T47D (cell line): ENCODE results near the gene PLOD1.
A peak's percentile ranks its signal among the peaks of the same experiment; 100 is the strongest.
"Not testable (repeated sequence)": the region's sequence is repeated elsewhere in the genome, so short reads cannot be mapped to it uniquely, and the experiment has no call there.

Experiments used
- DNase-seq, 2 experiments: peaks; one replicate each; pipeline versions ENCODE4 v3.0.0 to v3.0.0-alpha.2; 2011 to 2012; ENCODE audit warnings: low read depth in 1 of 2, low spot score in 1 of 2
- JUND ChIP-seq: IDR thresholded peaks from 2 replicates; pipeline ENCODE4 v1.6.1; 2012; ENCODE audit warnings: low read depth
- in situ Hi-C: cut with HindIII; loops from 2 replicates; pipeline ENCODE4 v1.10.0; 2016; ENCODE audit warnings: low sequenced_read_pairs, low pct_unique_long_range_greater_than_20kb

PLOD1 gene

GRCh38 chr1:11920239-11920903 is 14.1 kb upstream of the PLOD1 start:
- DNase-seq, result no peak

GRCh38 chr1:11921022-11921421 is 13.5 kb upstream of the PLOD1 start:
- in situ Hi-C loops, result no loop called here
- DNase-seq, result no peak
- no peak for TF ChIP-seq JUND

More at GRCh38 chr1:11920239-11920903, 14.1 kb upstream of the PLOD1 start:
- in situ Hi-C loops, result no loop called here
- no peak for TF ChIP-seq JUND

DNA sequence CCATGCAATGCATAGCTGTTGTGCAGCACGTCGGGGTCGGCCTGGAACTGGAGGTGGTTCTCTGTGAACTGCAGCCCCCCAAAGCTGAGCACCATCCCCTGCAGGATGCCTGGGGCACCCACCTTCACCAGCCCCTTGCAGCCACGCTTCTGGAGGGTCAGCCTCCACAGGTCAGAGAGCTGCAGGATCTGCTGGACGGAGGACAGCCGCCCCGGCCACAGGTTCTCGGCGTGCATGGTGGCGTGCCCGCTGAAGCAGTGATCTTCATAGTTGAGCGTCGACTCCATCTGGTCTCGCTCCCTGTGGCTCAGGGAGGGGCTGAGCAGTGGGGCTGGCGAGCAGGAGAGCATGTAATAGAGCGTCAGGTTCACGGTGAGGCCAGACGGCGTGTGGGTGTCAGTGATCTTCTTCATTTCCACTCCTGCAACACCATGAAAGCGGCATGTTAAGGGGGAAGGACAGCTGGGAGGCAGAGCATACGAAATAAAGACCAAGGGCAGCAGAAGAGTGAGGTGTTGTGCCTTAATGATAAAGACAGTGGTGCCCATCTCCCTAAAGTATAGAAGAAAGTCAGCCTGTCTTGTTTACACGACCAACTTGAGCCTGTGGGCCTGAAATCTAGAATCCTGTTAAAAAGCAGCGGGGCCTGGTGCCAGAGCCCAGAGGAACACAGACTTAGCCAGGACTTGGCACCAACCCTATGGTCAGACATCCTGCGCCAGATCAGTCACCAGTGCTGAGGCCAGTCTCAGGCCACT is 11.3 kb upstream of the PLOD1 start:
- no peak for DNase-seq
- no peak for TF ChIP-seq JUND
- in situ Hi-C loops, result no loop called here

GRCh38 chr1:11923827-11924113 is 10.7 kb upstream of the PLOD1 start:
- no peak for TF ChIP-seq JUND
- in situ Hi-C loops, result no loop called here
- no peak for DNase-seq

- in situ Hi-C loops, result no loop called here
- no peak for DNase-seq
- no peak for TF ChIP-seq JUND
These were observed 10.0 kb upstream of the PLOD1 start for GRCh38 chr1:11924334-11925195.

DNA sequence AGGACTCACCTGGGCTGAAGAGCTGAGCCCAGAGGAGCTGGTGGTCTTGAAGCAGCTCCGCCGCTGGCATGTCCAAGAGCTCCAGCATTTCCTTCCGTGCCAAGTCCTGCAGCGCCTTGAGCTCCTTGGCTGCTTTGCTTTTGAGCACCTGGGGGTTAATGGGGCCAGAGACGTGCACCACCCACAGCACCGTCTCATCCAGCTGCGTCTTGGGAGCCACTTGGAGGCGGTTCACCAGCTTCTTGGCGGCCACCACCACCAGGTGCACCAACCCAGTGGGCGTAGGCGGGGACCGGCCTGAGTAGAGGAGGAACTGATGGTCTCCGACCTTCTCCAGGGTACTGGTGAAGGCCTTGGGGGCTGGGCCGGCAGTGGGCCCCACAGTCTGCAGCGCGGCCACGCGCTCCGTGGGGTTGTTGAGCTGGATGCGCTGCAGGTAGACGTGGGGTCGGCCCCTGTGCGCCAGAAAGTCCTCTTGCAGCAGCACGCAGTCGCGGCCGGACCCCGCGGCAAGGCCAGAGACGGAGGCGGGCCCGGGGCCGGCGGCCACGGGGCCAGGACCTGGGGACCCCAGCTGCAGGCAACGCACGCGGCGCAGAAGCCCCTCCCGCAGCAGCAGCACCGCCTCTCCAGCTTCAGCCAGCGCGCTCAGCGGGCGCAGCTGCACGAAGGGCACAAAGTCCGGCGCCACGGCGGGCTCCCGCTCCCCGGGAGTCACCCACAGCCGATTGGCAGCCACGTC is 9.2 kb upstream of the PLOD1 start:
- DNase-seq, in situ Hi-C loops: not testable (repeated sequence)

- no peak for DNase-seq
- TF ChIP-seq JUND, result no peak
- in situ Hi-C loops, result no loop called here
These were observed 8.6 kb upstream of the PLOD1 start for GRCh38 chr1:11925938-11926292.

DNA sequence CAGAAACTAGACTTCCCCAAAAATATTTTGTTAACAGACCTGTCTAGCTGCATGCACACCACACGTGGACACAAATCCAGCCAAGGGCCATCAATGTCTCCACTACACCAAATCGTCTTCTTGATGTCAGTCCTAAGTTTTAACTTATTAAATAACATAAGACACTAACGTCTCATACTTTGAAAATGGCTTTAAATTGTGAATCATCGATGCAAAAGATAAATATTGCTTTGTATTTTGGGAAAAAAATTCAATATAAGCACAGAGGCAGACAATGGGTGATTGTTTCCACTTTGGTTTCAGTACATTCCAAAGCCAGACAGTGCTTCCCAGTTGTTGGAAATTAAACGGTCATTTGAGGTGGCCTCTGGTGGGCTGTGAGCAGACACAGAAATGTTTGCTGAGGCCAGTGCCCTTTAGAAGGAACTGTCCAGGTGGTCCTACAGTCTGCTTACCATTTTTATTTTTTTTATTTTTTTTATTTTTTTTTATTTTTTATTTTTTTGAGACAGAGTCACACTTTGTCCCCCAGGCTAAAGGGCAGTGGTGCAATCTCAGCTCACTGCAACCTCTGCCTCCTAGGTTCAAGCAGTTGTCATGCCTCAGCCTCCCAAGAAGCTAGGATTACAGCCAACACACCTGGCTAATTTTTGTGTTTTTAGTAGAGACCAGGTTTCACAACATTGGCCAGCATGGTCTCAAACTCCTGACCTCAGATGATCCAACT is 6.5 kb upstream of the PLOD1 start:
- no peak for DNase-seq
- TF ChIP-seq JUND, result no peak
- in situ Hi-C loops, result no loop called here

GRCh38 chr1:11929849-11930248 is 4.7 kb upstream of the PLOD1 start:
- in situ Hi-C loops, result no loop called here
- no peak for TF ChIP-seq JUND
- DNase-seq, result peak in 1 of 2 experiments; percentile 60

- in situ Hi-C loops, result no loop called here
- TF ChIP-seq JUND, result no peak
- no peak for DNase-seq
These were observed 3.7 kb upstream of the PLOD1 start for GRCh38 chr1:11930571-11931445.

DNA sequence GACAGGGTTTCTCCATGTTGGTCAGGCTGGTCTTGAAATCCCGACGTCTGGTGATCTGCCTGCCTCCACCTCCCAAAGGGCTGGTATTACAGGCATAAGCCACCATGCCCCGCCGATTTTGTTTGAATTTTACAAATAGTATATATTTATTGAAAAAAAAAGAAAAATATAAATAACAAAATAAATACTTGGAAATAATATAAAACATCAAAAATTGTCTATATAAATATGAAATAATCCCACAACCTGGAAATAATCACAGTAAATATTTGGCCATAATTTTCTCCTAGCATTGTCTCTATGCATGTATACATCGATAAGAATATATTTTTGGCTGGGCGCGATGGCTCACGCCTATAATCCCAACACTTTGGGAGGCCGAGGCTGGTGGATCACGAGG is 2.7 kb upstream of the PLOD1 start:
- DNase-seq, result no peak
- in situ Hi-C loops, result no loop called here
- no peak for TF ChIP-seq JUND
